PC-3 (cell line): ENCODE results near the gene TARS3. TPM values are rescaled to one million over a fixed set of nuclear protein-coding genes. Genes with fewer than 3 reads are reported as not detected.
A peak's percentile ranks its signal among the peaks of the same experiment; 100 is the strongest.

Experiments used
- ATAC-seq: fragments of 200-7000 bp; cut with Tn5 transposase; 2 replicates; pipeline ENCODE4 v1.9.1; 2020; ENCODE audit warnings: mild to moderate bottlenecking, moderate library complexity
- BruUV-seq: library from RNA; stranded (reverse); fragments of 400-500 nt; replicated peaks from 2 replicates; lab custom pipeline; 2021; lab: Mats Ljungman, UMichigan
- CTCF ChIA-PET: fragments of 300-600 bp; sonication (Branson Sonifier 250); formaldehyde crosslinking; loops from one replicate; lab custom pipeline; 2022; ENCODE audit warnings: antibody characterized with exemption; lab: Charles Lee
- POLR2A ChIA-PET: fragments of 300-600 bp; sonication (Branson Sonifier 250); formaldehyde crosslinking; loops from one replicate; lab custom pipeline; 2022; ENCODE audit warnings: antibody characterized with exemption; ENCODE audit not compliant: unreplicated experiment; lab: Charles Lee
- DNase-seq: peaks from one replicate; pipeline ENCODE4 v3.0.0-alpha.2; 2015
- H2AFZ ChIP-seq: fragments of 300-600 bp; sonication (generic); 2 replicates; pipeline ENCODE4 v1.6.0; 2016; ENCODE audit warnings: antibody characterized with exemption, low read length
- H3F3A ChIP-seq: fragments of 300-600 bp; sonication (generic); one replicate; pipeline ENCODE4 v1.6.0; 2017; ENCODE audit warnings: antibody characterized with exemption, low read length, control low read depth, mild to moderate bottlenecking; ENCODE audit not compliant: unreplicated experiment
- H3K27ac ChIP-seq: fragments of 300-600 bp; sonication (generic); 2 replicates; pipeline ENCODE4 v1.5.1; 2016; ENCODE audit warnings: mild to moderate bottlenecking, low read length
- H3K27me3 ChIP-seq: fragments of 300-600 bp; sonication (generic); 2 replicates; pipeline ENCODE4 v1.6.1; 2016; ENCODE audit warnings: low read length, mixed read lengths
- H3K36me3 ChIP-seq: fragments of 300-600 bp; sonication (generic); 2 replicates; pipeline ENCODE4 v1.6.1; 2016; ENCODE audit warnings: low read depth, mixed run types, low read length, mixed read lengths
- H3K4me1 ChIP-seq: fragments of 300-600 bp; sonication (generic); 2 replicates; pipeline ENCODE4 v1.5.1; 2016; ENCODE audit warnings: low read length; ENCODE audit not compliant: insufficient read depth
- H3K4me2 ChIP-seq: fragments of 300-600 bp; sonication (generic); 2 replicates; pipeline ENCODE4 v1.6.0; 2016; ENCODE audit warnings: low read length
- H3K4me3 ChIP-seq: fragments of 300-600 bp; sonication (generic); 2 replicates; pipeline ENCODE4 v1.5.1; 2016; ENCODE audit warnings: mild to moderate bottlenecking, low read length, mixed read lengths
- H3K79me2 ChIP-seq: fragments of 300-600 bp; sonication (generic); 2 replicates; pipeline ENCODE4 v1.6.1; 2017; ENCODE audit warnings: low read length, mixed read lengths
- H3K9ac ChIP-seq: fragments of 300-600 bp; sonication (generic); 2 replicates; pipeline ENCODE4 v1.6.0; 2016; ENCODE audit warnings: mild to moderate bottlenecking, low read length
- H3K9me2 ChIP-seq: fragments of 300-600 bp; sonication (generic); replicated peaks from 2 replicates; pipeline ENCODE4 v1.6.1; 2016; ENCODE audit warnings: mixed run types, low read length, mixed read lengths
- H3K9me3 ChIP-seq: fragments of 300-600 bp; sonication (generic); 2 replicates; pipeline ENCODE4 v1.6.1; 2016; ENCODE audit warnings: low read length, mixed read lengths
- H4K20me1 ChIP-seq: fragments of 300-600 bp; sonication (generic); 2 replicates; pipeline ENCODE4 v1.6.1; 2016; ENCODE audit warnings: low read length, mixed read lengths
- EZH2 ChIP-seq: fragments of 300-600 bp; sonication (generic); IDR thresholded peaks from one replicate; pipeline ENCODE4 v1.6.1; 2017; ENCODE audit warnings: antibody characterized with exemption, mild to moderate bottlenecking, low read length; ENCODE audit not compliant: unreplicated experiment
- EZH2phosphoT487 ChIP-seq: fragments of 300-600 bp; sonication (generic); IDR thresholded peaks from 2 replicates; pipeline ENCODE4 v1.6.1; 2018; ENCODE audit warnings: mild to moderate bottlenecking, antibody characterized with exemption, low read length, borderline replicate concordance
- intact Hi-C: fragments of 100-400 bp; cut with micrococcal nuclease; formaldehyde crosslinking; loops from 2 replicates; pipeline ENCODE4 v1.9.0; 2023
- total RNA-seq: library from RNA; depleted of rRNA; stranded (reverse); fragments of >200 nt; gene quantifications from 2 replicates; pipeline ENCODE4 v1.2.3, GENCODE V29; 2014
- TF ChIP-seq, protein P1 (sequence below): fragments of 300-600 bp; sonication (generic); conservative IDR thresholded peaks from 2 replicates; pipeline ENCODE4 v1.5.1; 2017; ENCODE audit warnings: antibody characterized with exemption, low read depth, mild to moderate bottlenecking, low read length

Gene TARS3
- total RNA-seq, 1 experiment from 2014 or later: 5.4 TPM

DNA sequence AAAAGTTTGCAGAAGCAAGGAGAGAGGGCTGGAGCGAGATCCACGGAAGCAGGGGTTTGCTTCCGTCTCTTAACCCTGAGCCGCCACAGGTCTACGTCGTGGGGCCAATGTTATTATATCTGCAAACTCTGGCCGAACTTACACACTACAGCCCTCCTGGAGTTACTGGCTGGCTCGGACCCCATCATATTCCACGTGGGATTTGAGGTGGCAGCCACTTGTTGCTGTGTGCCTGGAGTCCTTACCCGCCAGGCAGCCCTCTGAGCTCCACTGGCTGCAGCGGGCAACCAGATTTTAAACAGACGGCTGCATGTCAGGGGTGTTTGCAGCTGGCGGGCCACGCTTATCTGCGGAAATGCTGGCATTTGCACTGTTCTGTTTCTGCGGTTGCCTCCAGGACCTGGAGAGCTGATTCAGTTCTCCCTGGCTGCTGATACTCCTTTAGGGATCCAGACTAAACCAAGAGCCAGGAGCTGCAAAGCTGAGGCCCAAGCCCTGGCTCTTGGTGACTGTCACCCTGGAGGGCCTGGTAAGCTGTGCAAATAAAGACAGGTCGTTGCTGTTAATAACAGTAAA lies 106.8 kb downstream of the TARS3 start:
- no peak overlapping the region for H3K4me3 ChIP-seq
- ATAC-seq (no peak), DNase-seq (no peak)
- ChIA-PET POLR2A (no interaction called here), CTCF (no interaction called here)
- intact Hi-C loops: no loop called here
- no peak for TF ChIP-seq EZH2
- TF ChIP-seq, protein P1, sequence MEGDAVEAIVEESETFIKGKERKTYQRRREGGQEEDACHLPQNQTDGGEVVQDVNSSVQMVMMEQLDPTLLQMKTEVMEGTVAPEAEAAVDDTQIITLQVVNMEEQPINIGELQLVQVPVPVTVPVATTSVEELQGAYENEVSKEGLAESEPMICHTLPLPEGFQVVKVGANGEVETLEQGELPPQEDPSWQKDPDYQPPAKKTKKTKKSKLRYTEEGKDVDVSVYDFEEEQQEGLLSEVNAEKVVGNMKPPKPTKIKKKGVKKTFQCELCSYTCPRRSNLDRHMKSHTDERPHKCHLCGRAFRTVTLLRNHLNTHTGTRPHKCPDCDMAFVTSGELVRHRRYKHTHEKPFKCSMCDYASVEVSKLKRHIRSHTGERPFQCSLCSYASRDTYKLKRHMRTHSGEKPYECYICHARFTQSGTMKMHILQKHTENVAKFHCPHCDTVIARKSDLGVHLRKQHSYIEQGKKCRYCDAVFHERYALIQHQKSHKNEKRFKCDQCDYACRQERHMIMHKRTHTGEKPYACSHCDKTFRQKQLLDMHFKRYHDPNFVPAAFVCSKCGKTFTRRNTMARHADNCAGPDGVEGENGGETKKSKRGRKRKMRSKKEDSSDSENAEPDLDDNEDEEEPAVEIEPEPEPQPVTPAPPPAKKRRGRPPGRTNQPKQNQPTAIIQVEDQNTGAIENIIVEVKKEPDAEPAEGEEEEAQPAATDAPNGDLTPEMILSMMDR: no peak
- TF ChIP-seq EZH2phosphoT487: no peak
- no peaks in the 10 kb centered on the region for H4K20me1 ChIP-seq
- H3K9me3 ChIP-seq: no peaks in the 10 kb centered on the region
- H3K79me2 ChIP-seq: no peaks in the 10 kb centered on the region
- no peaks in the 10 kb centered on the region for H3K36me3 ChIP-seq
- no TSS peak for BruUV-seq
- no peak overlapping the region for H3K9ac ChIP-seq
- no peak overlapping the region for H3K4me2 ChIP-seq
- H2AFZ ChIP-seq: no peak overlapping the region
- no peak overlapping the region for H3K27ac ChIP-seq
- no peaks in the 10 kb centered on the region for H3K27me3 ChIP-seq
- H3K4me1 ChIP-seq: peaks cover 12% of the 10 kb centered on the region
- H3F3A ChIP-seq: no peaks in the 10 kb centered on the region
- no peaks in the 10 kb centered on the region for H3K9me2 ChIP-seq

DNA sequence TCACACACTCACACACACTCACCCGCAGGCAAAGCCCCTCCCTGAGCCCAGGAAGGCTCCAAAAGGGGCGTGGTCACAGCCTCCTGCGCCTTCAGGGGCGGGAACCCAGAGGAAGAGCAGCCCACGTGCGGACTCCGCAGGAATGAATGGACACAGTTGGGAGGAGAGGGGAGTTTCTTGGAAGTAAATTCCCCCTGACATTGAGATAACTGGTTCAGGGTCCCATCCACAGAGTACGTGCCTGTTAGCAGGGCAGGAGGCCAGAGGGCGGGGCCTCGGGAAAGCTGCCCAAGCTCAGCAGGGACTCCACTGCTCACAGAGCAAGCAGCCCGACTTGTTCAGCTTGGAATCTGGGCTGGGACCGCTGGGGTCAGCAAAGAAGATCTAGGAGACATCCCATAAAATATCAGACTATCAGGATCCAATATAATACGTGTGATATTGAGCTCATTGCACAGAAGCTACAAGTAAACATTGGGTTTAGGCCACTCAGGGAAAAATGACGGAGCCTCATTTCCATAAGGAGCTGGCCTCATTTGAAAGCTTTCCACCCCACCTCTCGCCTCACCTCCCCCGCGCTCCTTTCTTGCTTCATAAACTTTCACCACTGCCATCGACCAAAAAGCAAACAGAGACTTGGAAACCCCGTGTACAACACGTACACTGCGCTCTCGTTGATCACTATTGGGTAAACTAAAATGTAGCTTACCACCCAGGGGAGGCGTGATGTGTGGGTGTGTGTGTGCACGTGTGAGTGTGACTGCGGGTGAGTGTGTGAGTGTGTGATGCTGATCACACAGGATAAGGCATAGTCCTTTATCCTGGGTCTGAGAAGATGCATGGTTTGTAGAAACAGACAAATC lies 108.1 kb downstream of the TARS3 start:
- H3F3A ChIP-seq: no peaks in the 10 kb centered on the region
- no peaks in the 10 kb centered on the region for H3K27me3 ChIP-seq
- TF ChIP-seq, protein P1: no peak
- no peak for TF ChIP-seq EZH2phosphoT487
- no peak for TF ChIP-seq EZH2
- ATAC-seq: peak; percentile 79
- no TSS peak for BruUV-seq
- H3K79me2 ChIP-seq: no peaks in the 10 kb centered on the region
- peak overlapping the region; percentile 81 for H3K4me2 ChIP-seq
- intact Hi-C loops: no loop called here
- H3K9ac ChIP-seq: no peak overlapping the region
- POLR2A ChIA-PET: interaction anchor here (0.6 kb wide), 2 partner anchors 262 to 321 kb away, joined by 3 to 5 read pairs; partner anchors contain the start of gene SNRPA1
- H3K36me3 ChIP-seq: no peaks in the 10 kb centered on the region
- peak overlapping the region; percentile 53 for H3K4me3 ChIP-seq
- H3K27ac ChIP-seq: no peak overlapping the region
- H3K4me1 ChIP-seq: peaks cover 12% of the 10 kb centered on the region
- CTCF ChIA-PET: interaction anchor here (0.5 kb wide), 1 partner anchor 22 kb away, joined by 3 read pairs; no protein-coding TSS in a partner anchor
- peak overlapping the region; percentile 85 for H2AFZ ChIP-seq
- H3K9me3 ChIP-seq: no peaks in the 10 kb centered on the region
- peak; percentile 76 for DNase-seq
- H4K20me1 ChIP-seq: no peaks in the 10 kb centered on the region
- H3K9me2 ChIP-seq: no peaks in the 10 kb centered on the region
